Nephron (organoid): Measurements from ENCODE around the gene CAMTA1.
"Not testable (repeated sequence)": the region's sequence is repeated elsewhere in the genome, so short reads cannot be mapped to it uniquely, and the experiment has no call there.

Experiments
- H3K27ac Mint-ChIP-seq, 3 experiments: 2 replicates each; pipeline ENCODE4 v1.8.0; 2020; ENCODE audit warnings: mixed read lengths in 3 of 3, mild to moderate bottlenecking in 2 of 3, moderate library complexity in 1 of 3
- H3K27me3 Mint-ChIP-seq: 2 replicates; pipeline ENCODE4 v1.8.0; 2021; ENCODE audit warnings: low read depth, mild to moderate bottlenecking, moderate library complexity, mixed read lengths
- H3K36me3 Mint-ChIP-seq: 2 replicates; pipeline ENCODE4 v1.8.0; 2020; ENCODE audit warnings: low read depth, mixed read lengths
- H3K4me1 Mint-ChIP-seq: 2 replicates; pipeline ENCODE4 v1.8.0; 2020; ENCODE audit warnings: mixed read lengths
- H3K4me3 Mint-ChIP-seq, 3 experiments: 2 replicates each; pipeline ENCODE4 v1.8.0; 2020; ENCODE audit warnings: mild to moderate bottlenecking in 3 of 3, mixed read lengths in 3 of 3, moderate library complexity in 2 of 3
- H3K9me3 Mint-ChIP-seq: 2 replicates; pipeline ENCODE4 v1.8.0; 2020; ENCODE audit warnings: mixed read lengths
- CTCF ChIP-seq, 3 experiments: fragments of 200-600 bp; sonication (generic); IDR thresholded peaks; one replicate each; pipeline ENCODE4 v1.5.0; 2021; ENCODE audit warnings: antibody characterized with exemption in 3 of 3; ENCODE audit not compliant: unreplicated experiment in 3 of 3

Gene CAMTA1

GRCh38 chr1:6914706-6915105 lies 129.5 kb downstream of the CAMTA1 start:
- TF ChIP-seq CTCF (IDR thresholded peaks at IDR 0.05; ENCODE audit: unreplicated experiment in 3 of 3) = no peak
- Mint-ChIP-seq H3K27ac (peak overlapping the region; percentile 88 to 94 (median 89)), H3K9me3 (peaks cover 10% of the 10 kb centered on the region), H3K4me1 (peaks cover 82% of the 10 kb centered on the region), H3K27me3 (no peaks in the 10 kb centered on the region), H3K4me3 (peak overlapping the region in 1 of 3 experiments; percentile 49), H3K36me3 (peaks cover 6% of the 10 kb centered on the region)

- no peak for TF ChIP-seq CTCF (IDR thresholded peaks at IDR 0.05; ENCODE audit: unreplicated experiment in 3 of 3)
- H3K27me3 Mint-ChIP-seq = no peaks in the 10 kb centered on the region
- H3K9me3 Mint-ChIP-seq = peaks cover 19% of the 10 kb centered on the region
- peaks cover 8% of the 10 kb centered on the region for H3K36me3 Mint-ChIP-seq
- peaks cover 77% of the 10 kb centered on the region for H3K4me1 Mint-ChIP-seq
- peak overlapping the region in 1 of 3 experiments; percentile 25 for H3K4me3 Mint-ChIP-seq
- H3K27ac Mint-ChIP-seq = peak overlapping the region; percentile 38 to 94 (median 81)
Measured at GRCh38 chr1:6915999-6916565, 130.8 kb downstream of the CAMTA1 start.

GRCh38 chr1:6917067-6917466 lies 131.8 kb downstream of the CAMTA1 start:
- Mint-ChIP-seq H3K4me1 (peaks cover 76% of the 10 kb centered on the region), H3K9me3 (peaks cover 27% of the 10 kb centered on the region), H3K27ac (peak overlapping the region; percentile 36 to 94 (median 55)), H3K27me3 (no peaks in the 10 kb centered on the region), H3K36me3 (peaks cover 10% of the 10 kb centered on the region), H3K4me3 (no peak overlapping the region)
- TF ChIP-seq CTCF (IDR thresholded peaks at IDR 0.05; ENCODE audit: unreplicated experiment in 3 of 3) = no peak

GRCh38 chr1:6918186-6918924 lies 133.1 kb downstream of the CAMTA1 start:
- Mint-ChIP-seq H3K36me3 (peaks cover 14% of the 10 kb centered on the region), H3K4me1 (peaks cover 76% of the 10 kb centered on the region), H3K27ac (peak overlapping the region; percentile 55 to 94 (median 82)), H3K9me3 (peaks cover 31% of the 10 kb centered on the region), H3K27me3 (peaks cover 3% of the 10 kb centered on the region), H3K4me3 (peak overlapping the region in 1 of 3 experiments; percentile 18)
- TF ChIP-seq CTCF (IDR thresholded peaks at IDR 0.05; ENCODE audit: unreplicated experiment in 3 of 3) = no peak

- Mint-ChIP-seq H3K36me3 (peaks cover 11% of the 10 kb centered on the region), H3K4me3 (no peak overlapping the region), H3K9me3 (peaks cover 28% of the 10 kb centered on the region), H3K27me3 (peaks cover 3% of the 10 kb centered on the region), H3K27ac (peak overlapping the region in 2 of 3 experiments; percentile 55 to 94), H3K4me1 (peaks cover 76% of the 10 kb centered on the region)
- TF ChIP-seq CTCF (IDR thresholded peaks at IDR 0.05; ENCODE audit: unreplicated experiment in 3 of 3) = no peak
Measured at GRCh38 chr1:6918925-6919511, 133.8 kb downstream of the CAMTA1 start.

GRCh38 chr1:6921506-6921905 lies 136.3 kb downstream of the CAMTA1 start:
- Mint-ChIP-seq H3K36me3 (peaks cover 11% of the 10 kb centered on the region), H3K4me1 (peaks cover 69% of the 10 kb centered on the region), H3K27ac (peak overlapping the region in 2 of 3 experiments; percentile 94 to 97), H3K9me3 (peaks cover 26% of the 10 kb centered on the region)
- not testable (repeated sequence) for H3K4me3 Mint-ChIP-seq, H3K27me3 Mint-ChIP-seq
